ENCODE measurements around the gene DNAAF3. TPM values are rescaled to one million over a fixed set of nuclear protein-coding genes. Genes with fewer than 3 reads are reported as not detected.

The DNAAF3 gene
- total RNA-seq, 1 donor from 2014 or later = 0.90 TPM

DNA sequence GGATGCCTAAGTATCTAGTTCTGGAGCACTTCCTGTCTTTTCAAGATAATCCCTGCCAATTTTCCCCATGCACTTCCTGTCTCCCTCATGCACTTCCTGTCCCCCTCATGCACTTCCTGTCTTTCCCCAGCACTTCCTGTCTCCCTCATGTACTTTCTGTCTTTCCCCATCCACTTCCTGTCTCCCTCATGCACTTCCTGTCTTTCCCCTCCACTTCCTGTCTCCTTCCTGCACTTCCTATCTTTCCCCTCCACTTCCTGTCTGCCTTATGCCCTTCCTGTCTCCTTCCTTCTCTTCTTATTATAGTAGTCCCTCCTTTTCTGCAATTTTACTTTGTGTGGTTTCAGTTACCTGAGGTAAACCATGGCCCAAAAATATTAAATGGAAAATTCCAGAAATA is 14.4 kb downstream of the DNAAF3 start:
- Mint-ChIP-seq H3K27me3 (ENCODE audit: low read depth) (peaks cover 39% of the 10 kb centered on the region), H3K4me3 (ENCODE audit: unreplicated experiment) (no peak overlapping the region), H3K36me3 (ENCODE audit: low read depth) (no peaks in the 10 kb centered on the region), H3K27ac (ENCODE audit: unreplicated experiment) (no peak overlapping the region), H3K9me3 (ENCODE audit: low read depth) (no peaks in the 10 kb centered on the region), H3K4me1 (ENCODE audit: low read depth) (peaks cover 6% of the 10 kb centered on the region)
- no peak for DNase-seq (ENCODE audit: low spot score)
- no peak for TF ChIP-seq CTCF (IDR thresholded peaks at IDR 0.05)

- Mint-ChIP-seq H3K4me3 (ENCODE audit: unreplicated experiment) (no peak within 1 kb of the TSS), H3K9me3 (ENCODE audit: low read depth) (no peaks in the 10 kb centered on the region), H3K27me3 (ENCODE audit: low read depth) (peaks cover 42% of the 10 kb centered on the region), H3K27ac (ENCODE audit: unreplicated experiment) (no peak within 1 kb of the TSS), H3K36me3 (ENCODE audit: low read depth) (no peaks in the 10 kb centered on the region), H3K4me1 (ENCODE audit: low read depth) (no peaks in the 10 kb centered on the region)
- DNase-seq (ENCODE audit: low spot score) = no peak
- no peak for TF ChIP-seq CTCF (IDR thresholded peaks at IDR 0.05)
Measured at GRCh38 chr19:55149078-55150003, 17.1 kb downstream of the DNAAF3 start, which contains the start of gene TNNT1. Gene TNNT1 (minus strand): TSS chr19:55149206. CDS start chr19:55147157, 2,049 bp downstream.

DNA sequence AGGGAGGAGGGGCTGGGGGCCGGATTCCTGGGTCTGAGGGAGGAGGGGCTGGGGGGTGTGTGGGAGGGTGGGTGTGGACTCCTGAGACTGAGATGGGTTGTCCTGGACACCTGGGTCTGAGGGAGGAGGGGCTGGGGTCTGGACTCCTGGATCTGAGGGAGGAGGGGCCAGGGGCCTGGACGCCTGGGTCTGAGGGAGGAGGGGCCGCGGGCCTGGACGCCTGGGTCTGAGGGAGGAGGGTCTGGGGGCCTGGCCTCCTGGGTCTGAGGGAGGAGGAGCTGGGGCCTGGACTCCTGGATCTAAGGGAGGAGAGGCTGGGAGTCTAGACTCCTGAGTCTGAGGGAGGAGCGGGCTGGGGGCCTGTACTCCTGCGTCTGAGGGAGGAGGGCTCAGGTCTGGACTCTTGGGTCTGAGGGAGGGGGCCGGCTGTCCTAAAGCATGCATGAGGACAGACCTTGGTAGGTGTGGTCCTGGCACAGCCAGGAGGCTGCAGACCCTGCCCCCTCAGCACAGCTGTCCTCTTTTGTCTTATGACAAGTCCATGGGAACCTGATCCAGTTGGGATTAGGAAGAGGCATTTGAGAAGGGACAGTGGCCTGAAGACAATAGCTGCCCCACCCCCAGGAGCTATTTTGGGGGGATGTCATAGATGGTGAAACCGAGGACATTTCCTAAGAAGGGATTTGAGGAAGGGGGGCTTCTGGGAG is 18.7 kb downstream of the DNAAF3 start:
- Mint-ChIP-seq H3K4me3 (ENCODE audit: unreplicated experiment) (no peak overlapping the region), H3K27ac (ENCODE audit: unreplicated experiment) (no peak overlapping the region), H3K27me3 (ENCODE audit: low read depth) (peaks cover 47% of the 10 kb centered on the region), H3K9me3 (ENCODE audit: low read depth) (no peaks in the 10 kb centered on the region), H3K4me1 (ENCODE audit: low read depth) (no peaks in the 10 kb centered on the region), H3K36me3 (ENCODE audit: low read depth) (no peaks in the 10 kb centered on the region)
- DNase-seq (ENCODE audit: low spot score) = no peak
- TF ChIP-seq CTCF (IDR thresholded peaks at IDR 0.05) = no peak

DNA sequence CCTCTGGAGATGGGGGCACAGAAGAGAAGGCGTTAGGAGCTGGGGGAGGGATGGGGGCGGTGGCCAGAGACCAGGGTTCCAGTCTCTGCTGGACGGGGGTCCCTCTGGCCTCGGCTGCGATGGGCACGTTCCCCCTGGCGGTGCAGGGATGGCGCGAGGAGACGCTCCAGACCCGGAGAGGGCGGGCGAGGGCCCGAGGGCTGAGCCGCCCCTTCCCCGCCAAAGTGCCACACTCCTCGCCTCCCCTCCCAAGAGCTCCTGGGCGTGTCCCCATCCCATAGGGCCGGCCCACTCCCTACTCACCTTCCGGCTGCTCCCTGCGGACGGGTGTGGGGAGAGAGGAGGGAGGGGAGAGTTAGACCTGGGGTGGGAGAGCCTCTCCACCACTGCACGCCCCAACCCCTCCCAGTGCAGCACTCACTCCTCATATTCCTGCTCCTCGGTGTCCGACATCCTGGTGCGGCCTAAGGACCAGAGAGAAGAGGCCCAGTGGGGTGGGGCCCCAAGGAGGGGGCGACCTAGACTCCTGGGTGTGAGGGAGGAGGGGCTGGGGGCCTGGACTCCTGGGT is 19.6 kb downstream of the DNAAF3 start:
- no peaks in the 10 kb centered on the region for H3K4me1 Mint-ChIP-seq (ENCODE audit: low read depth)
- H3K9me3 Mint-ChIP-seq (ENCODE audit: low read depth) = no peaks in the 10 kb centered on the region
- no peak overlapping the region for H3K27ac Mint-ChIP-seq (ENCODE audit: unreplicated experiment)
- no peaks in the 10 kb centered on the region for H3K36me3 Mint-ChIP-seq (ENCODE audit: low read depth)
- H3K4me3 Mint-ChIP-seq (ENCODE audit: unreplicated experiment) = no peak overlapping the region
- TF ChIP-seq CTCF (IDR thresholded peaks at IDR 0.05) = no peak
- DNase-seq (ENCODE audit: low spot score) = no peak
- peaks cover 47% of the 10 kb centered on the region for H3K27me3 Mint-ChIP-seq (ENCODE audit: low read depth)

DNA sequence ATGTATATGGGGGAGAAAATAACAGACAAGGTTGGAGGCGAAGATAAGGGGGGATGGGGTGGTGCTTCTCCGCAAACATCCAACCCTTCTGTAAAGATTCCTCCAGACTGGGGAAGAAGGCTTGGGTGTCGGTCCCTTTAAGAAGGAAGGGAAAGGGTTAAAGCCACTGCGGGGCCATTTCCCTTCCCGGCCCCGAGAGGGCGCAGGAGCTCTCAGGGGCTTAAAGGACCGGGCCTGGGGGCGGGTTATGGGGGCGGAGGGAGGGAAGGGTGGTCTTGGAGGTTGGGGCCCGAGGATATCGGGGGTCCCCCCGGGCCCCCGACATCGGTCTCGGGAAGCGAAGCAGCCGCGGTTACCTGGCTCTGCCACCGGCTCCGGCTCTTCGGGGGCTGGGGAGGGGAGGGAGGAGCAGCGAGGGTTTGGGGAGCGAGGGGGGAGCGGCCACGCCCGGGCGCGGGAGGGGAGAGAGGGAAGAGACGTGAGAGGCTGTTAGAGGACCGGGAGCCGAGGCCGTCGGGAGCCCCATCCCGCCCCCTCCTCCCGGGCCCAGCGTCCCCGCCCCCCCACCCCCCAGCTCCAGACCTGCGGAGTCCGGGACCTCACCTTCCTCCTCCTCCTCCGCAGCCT is 20.2 kb downstream of the DNAAF3 start:
- peak; percentile 72 for TF ChIP-seq CTCF (IDR thresholded peaks at IDR 0.05)
- no peak overlapping the region for H3K27ac Mint-ChIP-seq (ENCODE audit: unreplicated experiment)
- H3K9me3 Mint-ChIP-seq (ENCODE audit: low read depth) = no peaks in the 10 kb centered on the region
- H3K27me3 Mint-ChIP-seq (ENCODE audit: low read depth) = peaks cover 47% of the 10 kb centered on the region
- no peak overlapping the region for H3K4me3 Mint-ChIP-seq (ENCODE audit: unreplicated experiment)
- no peaks in the 10 kb centered on the region for H3K36me3 Mint-ChIP-seq (ENCODE audit: low read depth)
- DNase-seq (ENCODE audit: low spot score) = no peak
- H3K4me1 Mint-ChIP-seq (ENCODE audit: low read depth) = peaks cover 1% of the 10 kb centered on the region
